ENCODE results near the gene TRAPPC2L.

DNA sequence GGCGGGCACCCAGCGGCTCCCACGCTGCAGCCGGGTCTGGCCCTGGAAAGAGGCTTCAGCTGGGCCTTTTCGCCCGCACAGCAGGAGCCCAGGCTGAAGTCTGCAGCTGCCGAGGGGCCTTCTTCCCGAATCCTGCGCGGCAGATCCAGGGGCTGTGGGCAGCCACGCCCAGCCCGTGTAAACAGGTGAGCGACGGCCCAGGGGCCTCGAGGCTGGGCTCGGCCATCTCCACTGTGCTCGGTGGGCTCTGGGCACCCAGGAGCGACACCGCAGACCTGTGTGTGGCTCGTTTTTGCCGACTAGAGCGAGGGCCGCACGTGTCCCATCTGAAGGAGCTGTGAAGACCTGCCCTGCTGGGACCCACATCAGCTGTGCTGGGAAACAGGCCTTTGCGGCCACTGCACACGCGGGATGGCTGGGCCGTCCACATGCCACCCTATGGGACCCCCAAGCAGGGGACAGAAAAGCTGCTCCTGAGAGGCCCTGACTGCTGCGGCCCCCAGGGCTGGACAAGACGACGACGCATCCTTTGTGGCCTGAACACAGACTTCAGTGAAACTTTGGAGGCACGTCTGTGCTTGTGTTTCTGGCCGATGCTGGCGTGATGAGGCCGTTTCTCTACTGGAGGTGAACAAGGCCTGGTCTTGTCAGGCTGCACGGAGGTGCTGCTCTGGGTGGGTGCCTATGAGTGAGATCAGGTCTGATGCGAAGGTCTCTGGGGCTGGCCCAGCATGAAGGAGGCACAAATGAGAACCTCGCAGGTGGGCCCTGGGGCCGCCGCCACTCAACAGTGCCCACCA is 40.0 kb upstream of the TRAPPC2L start:
- TF ChIP-seq, protein P1, sequence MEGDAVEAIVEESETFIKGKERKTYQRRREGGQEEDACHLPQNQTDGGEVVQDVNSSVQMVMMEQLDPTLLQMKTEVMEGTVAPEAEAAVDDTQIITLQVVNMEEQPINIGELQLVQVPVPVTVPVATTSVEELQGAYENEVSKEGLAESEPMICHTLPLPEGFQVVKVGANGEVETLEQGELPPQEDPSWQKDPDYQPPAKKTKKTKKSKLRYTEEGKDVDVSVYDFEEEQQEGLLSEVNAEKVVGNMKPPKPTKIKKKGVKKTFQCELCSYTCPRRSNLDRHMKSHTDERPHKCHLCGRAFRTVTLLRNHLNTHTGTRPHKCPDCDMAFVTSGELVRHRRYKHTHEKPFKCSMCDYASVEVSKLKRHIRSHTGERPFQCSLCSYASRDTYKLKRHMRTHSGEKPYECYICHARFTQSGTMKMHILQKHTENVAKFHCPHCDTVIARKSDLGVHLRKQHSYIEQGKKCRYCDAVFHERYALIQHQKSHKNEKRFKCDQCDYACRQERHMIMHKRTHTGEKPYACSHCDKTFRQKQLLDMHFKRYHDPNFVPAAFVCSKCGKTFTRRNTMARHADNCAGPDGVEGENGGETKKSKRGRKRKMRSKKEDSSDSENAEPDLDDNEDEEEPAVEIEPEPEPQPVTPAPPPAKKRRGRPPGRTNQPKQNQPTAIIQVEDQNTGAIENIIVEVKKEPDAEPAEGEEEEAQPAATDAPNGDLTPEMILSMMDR (IDR thresholded peaks at IDR 0.05), result no peak
- TF ChIP-seq POLR2A (IDR thresholded peaks at IDR 0.05) (no peak), POLR2AphosphoS5 (IDR thresholded peaks at IDR 0.05) (no peak)
